Activated T-cell treated with anti-CD3 and anti-CD28 coated beads, Interleukin-2, amount 50 U/mL, for 4 hours (primary cell): ENCODE data around the gene SLC24A5. TPM values are rescaled to one million over a fixed set of nuclear protein-coding genes. Genes with fewer than 3 reads are reported as not detected.

ENCODE experiments used
- ATAC-seq, 2 donors: fragments of 200-7000 bp; cut with Tn5 transposase; one replicate each; pipeline ENCODE4 v1.10.0; 2021
- DNase-seq: peaks from one replicate; pipeline ENCODE4 v3.0.0-alpha.2; 2020
- H3K27me3 Mint-ChIP-seq: one replicate; pipeline ENCODE4 v1.8.0; 2021; ENCODE audit warnings: low read depth, mixed read lengths
- H3K36me3 Mint-ChIP-seq: one replicate; pipeline ENCODE4 v1.8.0; 2022; ENCODE audit warnings: mixed read lengths; ENCODE audit not compliant: insufficient read depth
- H3K4me1 Mint-ChIP-seq: one replicate; pipeline ENCODE4 v1.8.0; 2021; ENCODE audit warnings: low read depth, mixed read lengths
- H3K4me3 Mint-ChIP-seq: one replicate; pipeline ENCODE4 v1.8.0; 2021; ENCODE audit warnings: mild to moderate bottlenecking, moderate library complexity, mixed read lengths
- H3K9me3 Mint-ChIP-seq: one replicate; pipeline ENCODE4 v1.8.0; 2021; ENCODE audit warnings: mixed read lengths
- total RNA-seq, 3 donors: library from RNA; stranded (reverse); gene quantifications; one replicate each; pipeline ENCODE4 v1.2.1, GENCODE V29; 2021

The SLC24A5 gene
- total RNA-seq, 3 donors from 2014 or later = not detected

- no peak overlapping the region for H3K4me3 Mint-ChIP-seq
- H3K4me1 Mint-ChIP-seq = no peaks in the 10 kb centered on the region
- ATAC-seq = no peak
- no peaks in the 10 kb centered on the region for H3K36me3 Mint-ChIP-seq
- no peaks in the 10 kb centered on the region for H3K9me3 Mint-ChIP-seq
- DNase-seq = no peak
- peaks cover 8% of the 10 kb centered on the region for H3K27me3 Mint-ChIP-seq
Observed at GRCh38 chr15:48096813-48097212, 24.0 kb upstream of the SLC24A5 start.

- H3K9me3 Mint-ChIP-seq = no peaks in the 10 kb centered on the region
- H3K27me3 Mint-ChIP-seq = peaks cover 8% of the 10 kb centered on the region
- no peaks in the 10 kb centered on the region for H3K4me1 Mint-ChIP-seq
- no peak overlapping the region for H3K4me3 Mint-ChIP-seq
- no peak for DNase-seq
- H3K36me3 Mint-ChIP-seq = no peaks in the 10 kb centered on the region
- ATAC-seq = no peak
Observed at GRCh38 chr15:48097264-48097663, 23.5 kb upstream of the SLC24A5 start.

GRCh38 chr15:48101376-48101961, 19.3 kb upstream of the SLC24A5 start:
- DNase-seq (no peak), ATAC-seq (no peak)
- Mint-ChIP-seq H3K36me3 (no peaks in the 10 kb centered on the region), H3K27me3 (peaks cover 18% of the 10 kb centered on the region), H3K9me3 (no peaks in the 10 kb centered on the region), H3K4me3 (no peak overlapping the region), H3K4me1 (no peaks in the 10 kb centered on the region)

GRCh38 chr15:48102167-48102566, 18.6 kb upstream of the SLC24A5 start:
- DNase-seq (no peak), ATAC-seq (no peak)
- H3K27me3 Mint-ChIP-seq = peaks cover 23% of the 10 kb centered on the region
- H3K9me3 Mint-ChIP-seq = no peaks in the 10 kb centered on the region
- H3K36me3 Mint-ChIP-seq = no peaks in the 10 kb centered on the region
- H3K4me3 Mint-ChIP-seq = no peak overlapping the region
- no peaks in the 10 kb centered on the region for H3K4me1 Mint-ChIP-seq

GRCh38 chr15:48103647-48104046, 17.1 kb upstream of the SLC24A5 start:
- no peaks in the 10 kb centered on the region for H3K4me1 Mint-ChIP-seq
- H3K4me3 Mint-ChIP-seq = no peak overlapping the region
- ATAC-seq = no peak
- H3K27me3 Mint-ChIP-seq = peaks cover 24% of the 10 kb centered on the region
- DNase-seq = no peak
- no peaks in the 10 kb centered on the region for H3K9me3 Mint-ChIP-seq
- H3K36me3 Mint-ChIP-seq = no peaks in the 10 kb centered on the region

GRCh38 chr15:48105936-48106335, 14.9 kb upstream of the SLC24A5 start:
- ATAC-seq = no peak
- Mint-ChIP-seq H3K27me3 (peaks cover 21% of the 10 kb centered on the region), H3K4me1 (no peaks in the 10 kb centered on the region), H3K36me3 (no peaks in the 10 kb centered on the region), H3K4me3 (no peak overlapping the region), H3K9me3 (no peaks in the 10 kb centered on the region)
- no peak for DNase-seq

- ATAC-seq = no peak
- Mint-ChIP-seq H3K4me1 (no peaks in the 10 kb centered on the region), H3K36me3 (no peaks in the 10 kb centered on the region)
Observed at GRCh38 chr15:48109212-48109611, 11.6 kb upstream of the SLC24A5 start.

GRCh38 chr15:48109856-48110531, 10.8 kb upstream of the SLC24A5 start:
- Mint-ChIP-seq H3K36me3 (no peaks in the 10 kb centered on the region), H3K27me3 (peaks cover 18% of the 10 kb centered on the region), H3K9me3 (no peaks in the 10 kb centered on the region), H3K4me1 (no peaks in the 10 kb centered on the region), H3K4me3 (no peak overlapping the region)
- ATAC-seq = no peak
- no peak for DNase-seq

More at GRCh38 chr15:48109212-48109611, 11.6 kb upstream of the SLC24A5 start:
- H3K27me3 Mint-ChIP-seq = peaks cover 14% of the 10 kb centered on the region
- H3K9me3 Mint-ChIP-seq = no peaks in the 10 kb centered on the region
- DNase-seq = no peak
- H3K4me3 Mint-ChIP-seq = no peak overlapping the region

- DNase-seq (no peak), ATAC-seq (no peak)
- H3K36me3 Mint-ChIP-seq = no peaks in the 10 kb centered on the region
- H3K4me3 Mint-ChIP-seq = no peak overlapping the region
- H3K27me3 Mint-ChIP-seq = peaks cover 10% of the 10 kb centered on the region
- H3K4me1 Mint-ChIP-seq = no peaks in the 10 kb centered on the region
- H3K9me3 Mint-ChIP-seq = no peaks in the 10 kb centered on the region
Observed at GRCh38 chr15:48112242-48112641, 8.5 kb upstream of the SLC24A5 start.

- Mint-ChIP-seq H3K27me3 (peaks cover 7% of the 10 kb centered on the region), H3K4me3 (no peak overlapping the region), H3K4me1 (no peaks in the 10 kb centered on the region), H3K36me3 (no peaks in the 10 kb centered on the region), H3K9me3 (peaks cover 5% of the 10 kb centered on the region)
- ATAC-seq (no peak), DNase-seq (no peak)
Observed at GRCh38 chr15:48119277-48119676, 1.5 kb upstream of the SLC24A5 start.

GRCh38 chr15:48121849-48122248, 1.1 kb downstream of the SLC24A5 start:
- Mint-ChIP-seq H3K4me3 (no peak overlapping the region), H3K27me3 (peaks cover 2% of the 10 kb centered on the region), H3K9me3 (peaks cover 5% of the 10 kb centered on the region), H3K4me1 (no peaks in the 10 kb centered on the region), H3K36me3 (no peaks in the 10 kb centered on the region)
- DNase-seq = no peak
- no peak for ATAC-seq

- Mint-ChIP-seq H3K4me3 (no peak overlapping the region), H3K27me3 (peaks cover 3% of the 10 kb centered on the region), H3K36me3 (no peaks in the 10 kb centered on the region), H3K9me3 (no peaks in the 10 kb centered on the region), H3K4me1 (no peaks in the 10 kb centered on the region)
- no peak for ATAC-seq
- DNase-seq = no peak
Observed at GRCh38 chr15:48126667-48127355, 6.0 kb downstream of the SLC24A5 start.

GRCh38 chr15:48131324-48131723, 10.5 kb downstream of the SLC24A5 start:
- H3K9me3 Mint-ChIP-seq = no peaks in the 10 kb centered on the region
- no peak overlapping the region for H3K4me3 Mint-ChIP-seq
- DNase-seq (no peak), ATAC-seq (no peak)
- H3K4me1 Mint-ChIP-seq = no peaks in the 10 kb centered on the region
- no peaks in the 10 kb centered on the region for H3K36me3 Mint-ChIP-seq
- H3K27me3 Mint-ChIP-seq = peaks cover 3% of the 10 kb centered on the region

GRCh38 chr15:48132874-48133273, 12.1 kb downstream of the SLC24A5 start:
- no peak overlapping the region for H3K4me3 Mint-ChIP-seq
- ATAC-seq = no peak
- no peak for DNase-seq
- no peaks in the 10 kb centered on the region for H3K4me1 Mint-ChIP-seq
- no peaks in the 10 kb centered on the region for H3K9me3 Mint-ChIP-seq
- no peaks in the 10 kb centered on the region for H3K36me3 Mint-ChIP-seq
- H3K27me3 Mint-ChIP-seq = no peaks in the 10 kb centered on the region

GRCh38 chr15:48143856-48144255, 23.1 kb downstream of the SLC24A5 start:
- H3K9me3 Mint-ChIP-seq = no peaks in the 10 kb centered on the region
- ATAC-seq (no peak), DNase-seq (no peak)
- H3K36me3 Mint-ChIP-seq = no peaks in the 10 kb centered on the region
- no peaks in the 10 kb centered on the region for H3K27me3 Mint-ChIP-seq
- H3K4me3 Mint-ChIP-seq = no peak overlapping the region
- no peaks in the 10 kb centered on the region for H3K4me1 Mint-ChIP-seq
